ACC112 (cell line): Measurements from ENCODE around the gene GLI3.

Experiments used
- H2AFZ ChIP-seq: fragments of 200-600 bp; sonication (generic); one replicate; pipeline ENCODE4 v1.6.0; 2017; ENCODE audit warnings: antibody characterized with exemption, low read length; ENCODE audit not compliant: unreplicated experiment
- H3K27ac ChIP-seq: fragments of 200-600 bp; sonication (generic); 2 replicates; pipeline ENCODE4 v1.5.1; 2014; ENCODE audit warnings: low read depth, mild to moderate bottlenecking, antibody characterized with exemption, low read length, moderate library complexity
- H3K27me3 ChIP-seq: fragments of 200-600 bp; sonication (generic); 2 replicates; pipeline ENCODE4 v1.6.1; 2014; ENCODE audit warnings: mild to moderate bottlenecking, antibody characterized with exemption, low read length, moderate library complexity, mixed read lengths; ENCODE audit not compliant: insufficient read depth
- H3K36me3 ChIP-seq: fragments of 200-600 bp; sonication (generic); 2 replicates; pipeline ENCODE4 v1.6.1; 2016; ENCODE audit warnings: mild to moderate bottlenecking, antibody characterized with exemption, low read length, moderate library complexity, mixed read lengths; ENCODE audit not compliant: insufficient read depth
- H3K4me1 ChIP-seq: fragments of 200-600 bp; sonication (generic); one replicate; pipeline ENCODE4 v1.6.1; 2016; ENCODE audit warnings: low read length, mixed read lengths; ENCODE audit not compliant: insufficient read depth, unreplicated experiment, control insufficient read depth
- H3K4me3 ChIP-seq: fragments of 200-600 bp; sonication (generic); 2 replicates; pipeline ENCODE4 v1.5.1; 2014; ENCODE audit warnings: mild to moderate bottlenecking, low read depth, low read length
- H3K79me2 ChIP-seq: fragments of 200-600 bp; sonication (generic); one replicate; pipeline ENCODE4 v1.6.0; 2016; ENCODE audit warnings: low read length; ENCODE audit not compliant: control insufficient read depth, unreplicated experiment, insufficient read depth

The GLI3 gene

DNA sequence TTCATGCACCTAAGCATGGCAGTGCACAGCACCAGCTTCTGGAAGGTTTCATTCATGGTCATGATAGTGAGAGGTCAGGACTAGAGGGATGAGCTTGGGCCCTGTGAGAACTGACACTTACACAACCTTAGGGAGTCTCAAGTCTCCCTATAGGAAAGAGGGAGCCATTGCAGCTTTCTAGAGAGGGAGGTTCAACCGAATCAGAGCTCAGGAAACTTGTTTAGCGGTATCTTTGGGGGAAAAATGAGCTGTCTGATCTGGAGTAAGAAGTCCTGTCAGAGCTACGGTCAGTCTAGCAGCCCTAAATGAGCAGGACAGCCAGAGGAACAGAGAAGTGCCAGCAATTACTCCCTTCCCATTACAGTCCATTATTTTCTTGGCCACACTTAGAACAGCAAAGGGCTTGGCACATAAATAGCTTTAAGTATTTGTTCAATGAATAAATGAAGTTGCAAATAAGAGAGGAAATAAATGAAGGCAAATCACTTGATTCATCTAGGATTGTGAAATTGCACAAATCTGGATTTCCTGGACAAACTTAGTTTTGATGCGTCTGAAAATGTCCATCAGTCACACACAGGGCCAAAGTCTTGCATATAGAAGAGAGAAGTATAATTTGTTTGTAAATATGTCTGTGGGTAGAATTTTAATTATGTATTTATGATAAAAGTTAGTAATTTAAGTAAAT is 262.0 kb downstream of the GLI3 start:
- Histone ChIP-seq H3K4me1 (peaks cover 18% of the 10 kb centered on the region), H3K79me2 (no peaks in the 10 kb centered on the region), H2AFZ (no peak overlapping the region), H3K27me3 (no peaks in the 10 kb centered on the region), H3K36me3 (0 out of 2 replicates have a peak, but pooled peaks cover 5% of the 10 kb centered on the region), H3K4me3 (no peak overlapping the region), H3K27ac (no peak overlapping the region)

DNA sequence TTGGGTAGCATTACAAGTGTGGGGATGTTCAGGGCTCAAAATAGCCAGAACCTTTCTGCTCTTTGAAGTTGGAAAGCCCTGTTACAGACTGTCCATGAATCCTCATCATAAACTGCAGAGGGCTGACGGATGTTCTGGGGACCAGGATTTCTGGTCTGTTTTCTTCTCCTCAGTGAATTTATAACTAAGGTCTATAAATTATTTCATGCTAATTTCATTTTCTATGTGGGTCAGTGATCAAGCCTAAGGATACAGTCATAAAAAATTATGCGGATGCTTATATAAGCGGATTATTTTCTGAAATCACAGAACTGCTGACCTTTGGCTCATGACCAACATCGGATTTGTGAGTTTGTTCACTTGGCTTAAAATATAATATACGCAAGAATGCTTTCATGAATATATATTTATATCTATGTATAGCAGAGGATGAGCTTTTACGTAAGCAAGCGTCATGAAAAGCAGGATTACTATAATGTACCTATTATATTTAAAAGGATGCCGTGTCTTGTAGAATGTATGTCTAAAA is 263.7 kb downstream of the GLI3 start:
- H3K27ac ChIP-seq = no peak overlapping the region
- peaks cover 18% of the 10 kb centered on the region for H3K4me1 ChIP-seq
- 0 out of 2 replicates have a peak, but pooled peaks cover 5% of the 10 kb centered on the region for H3K36me3 ChIP-seq
- no peak overlapping the region for H2AFZ ChIP-seq
- no peaks in the 10 kb centered on the region for H3K27me3 ChIP-seq
- H3K4me3 ChIP-seq = no peak overlapping the region
- H3K79me2 ChIP-seq = no peaks in the 10 kb centered on the region

DNA sequence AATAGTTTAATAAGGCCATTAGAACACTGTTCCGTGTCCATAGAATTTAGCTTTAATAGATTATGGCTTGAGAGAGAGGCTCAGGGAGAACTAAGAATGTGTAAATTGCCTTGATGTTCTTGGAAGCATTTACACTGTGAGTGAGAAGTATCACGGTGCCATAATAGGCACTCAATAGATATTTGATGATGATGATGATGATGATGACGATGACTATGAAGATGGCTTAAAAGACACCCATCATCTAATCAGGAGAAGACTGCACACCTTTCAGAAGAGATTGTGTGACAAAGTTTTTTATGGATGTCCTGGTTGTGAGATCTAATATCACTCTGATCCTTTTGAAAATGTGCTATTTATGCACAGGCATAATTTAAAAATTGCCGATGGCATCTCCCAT is 264.2 kb downstream of the GLI3 start:
- Histone ChIP-seq H3K4me3 (no peak overlapping the region), H3K79me2 (no peaks in the 10 kb centered on the region), H3K27me3 (no peaks in the 10 kb centered on the region), H2AFZ (no peak overlapping the region), H3K36me3 (0 out of 2 replicates have a peak, but pooled peaks cover 5% of the 10 kb centered on the region), H3K27ac (no peak overlapping the region), H3K4me1 (peaks cover 18% of the 10 kb centered on the region)

DNA sequence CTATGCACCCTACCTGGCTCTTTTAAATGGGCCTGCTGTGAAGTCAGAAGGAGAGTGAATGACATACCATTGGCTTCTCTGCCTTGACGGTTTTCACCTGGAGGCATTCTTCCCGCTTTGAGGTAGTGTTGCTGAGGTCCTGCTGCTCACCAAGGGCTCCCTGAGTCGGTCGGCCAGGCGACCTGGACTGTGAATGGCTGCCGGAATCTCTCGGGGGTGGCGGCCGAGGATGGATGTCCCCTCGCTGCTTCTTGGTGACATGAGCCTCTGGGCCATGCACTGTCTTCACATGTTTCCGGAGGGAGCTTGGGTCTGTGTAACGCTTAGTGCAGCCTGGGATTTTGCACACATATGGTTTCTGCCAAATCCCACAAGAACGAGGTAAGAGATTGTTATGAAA is 264.7 kb downstream of the GLI3 start:
- H3K4me1 ChIP-seq = peaks cover 21% of the 10 kb centered on the region
- no peak overlapping the region for H2AFZ ChIP-seq
- no peak overlapping the region for H3K27ac ChIP-seq
- 0 out of 2 replicates have a peak, but pooled peaks cover 5% of the 10 kb centered on the region for H3K36me3 ChIP-seq
- no peak overlapping the region for H3K4me3 ChIP-seq
- no peaks in the 10 kb centered on the region for H3K27me3 ChIP-seq
- no peaks in the 10 kb centered on the region for H3K79me2 ChIP-seq

DNA sequence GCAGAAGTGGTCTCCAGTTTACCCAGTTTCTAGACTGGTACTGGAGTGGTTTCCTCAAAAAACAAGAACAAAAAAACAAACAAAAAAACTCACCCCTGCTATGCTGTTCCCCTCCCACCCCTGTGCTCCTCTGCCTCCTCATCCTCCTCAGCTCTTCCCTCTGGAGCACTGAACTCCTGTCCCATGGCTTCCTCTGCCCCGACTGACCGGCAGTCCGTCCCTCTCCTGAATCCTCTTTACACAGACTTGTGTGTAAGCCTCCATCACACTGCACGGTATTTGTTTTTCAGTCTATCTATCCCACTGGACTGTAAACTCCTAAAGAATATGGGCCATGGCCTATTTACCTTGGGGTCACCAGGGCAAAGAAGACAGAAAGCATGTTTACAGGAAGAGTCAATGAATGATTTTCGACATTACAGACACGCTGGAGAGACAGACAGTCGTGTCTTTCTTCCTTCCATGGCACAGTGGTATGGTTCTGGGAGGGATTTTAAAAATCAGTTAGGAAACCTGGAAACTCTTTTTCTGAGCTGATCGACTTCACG is 265.3 kb downstream of the GLI3 start:
- no peaks in the 10 kb centered on the region for H3K27me3 ChIP-seq
- no peak overlapping the region for H3K27ac ChIP-seq
- H3K79me2 ChIP-seq = no peaks in the 10 kb centered on the region
- no peak overlapping the region for H3K4me3 ChIP-seq
- H3K36me3 ChIP-seq = 0 out of 2 replicates have a peak, but pooled peaks cover 5% of the 10 kb centered on the region
- no peak overlapping the region for H2AFZ ChIP-seq
- H3K4me1 ChIP-seq = peaks cover 26% of the 10 kb centered on the region

DNA sequence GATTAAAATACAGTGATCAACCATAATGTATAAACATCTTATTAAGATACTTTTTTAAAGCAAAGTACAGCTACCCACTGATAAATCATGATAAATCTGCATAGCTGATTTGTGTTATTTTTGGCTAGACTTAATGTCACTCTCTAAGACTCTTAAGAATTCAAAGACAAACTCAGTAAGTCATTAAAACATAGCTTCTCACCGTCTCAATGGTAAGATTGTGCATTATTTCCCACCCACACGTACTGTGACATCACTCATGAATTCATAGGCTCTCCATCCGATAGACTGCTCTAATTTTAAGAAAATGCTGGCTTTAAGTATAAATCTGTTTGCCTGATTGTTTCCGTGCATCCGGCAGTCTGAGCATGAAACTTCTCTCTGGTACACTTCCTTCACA is 266.1 kb downstream of the GLI3 start:
- Histone ChIP-seq H3K4me1 (peaks cover 22% of the 10 kb centered on the region), H3K27ac (no peak overlapping the region), H3K27me3 (no peaks in the 10 kb centered on the region), H3K79me2 (no peaks in the 10 kb centered on the region), H3K4me3 (no peak overlapping the region), H2AFZ (no peak overlapping the region), H3K36me3 (no peaks in the 10 kb centered on the region)

DNA sequence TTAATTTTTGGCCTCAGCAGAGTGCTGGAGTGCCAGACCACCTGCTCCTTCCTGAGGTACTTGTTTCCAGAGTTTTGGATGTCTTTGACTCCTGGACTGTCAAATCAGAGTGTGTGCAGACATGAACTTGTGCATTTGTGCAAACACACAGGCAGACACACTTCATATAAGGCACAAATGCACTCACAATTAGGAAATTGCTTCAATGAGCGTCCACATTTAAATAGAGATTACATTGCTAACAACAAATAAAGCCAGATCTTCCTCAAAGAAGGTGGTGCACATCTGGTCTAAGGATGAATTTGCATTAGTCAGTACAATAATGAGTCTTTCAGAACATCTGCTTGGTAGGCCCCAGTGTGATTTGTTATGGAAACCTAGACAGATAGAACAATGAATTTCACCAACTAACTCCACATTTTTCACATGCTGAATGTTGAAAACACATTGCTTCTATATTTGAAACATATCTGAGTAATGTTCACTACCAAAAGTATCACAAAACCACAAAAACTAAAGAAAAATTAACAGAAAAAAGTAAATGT is 267.4 kb downstream of the GLI3 start:
- Histone ChIP-seq H3K4me1 (peaks cover 11% of the 10 kb centered on the region), H2AFZ (no peak overlapping the region), H3K27me3 (no peaks in the 10 kb centered on the region), H3K27ac (no peak overlapping the region), H3K4me3 (no peak overlapping the region), H3K79me2 (no peaks in the 10 kb centered on the region), H3K36me3 (peaks cover 8% of the 10 kb centered on the region; the same call in 1 of the 2 replicates)

DNA sequence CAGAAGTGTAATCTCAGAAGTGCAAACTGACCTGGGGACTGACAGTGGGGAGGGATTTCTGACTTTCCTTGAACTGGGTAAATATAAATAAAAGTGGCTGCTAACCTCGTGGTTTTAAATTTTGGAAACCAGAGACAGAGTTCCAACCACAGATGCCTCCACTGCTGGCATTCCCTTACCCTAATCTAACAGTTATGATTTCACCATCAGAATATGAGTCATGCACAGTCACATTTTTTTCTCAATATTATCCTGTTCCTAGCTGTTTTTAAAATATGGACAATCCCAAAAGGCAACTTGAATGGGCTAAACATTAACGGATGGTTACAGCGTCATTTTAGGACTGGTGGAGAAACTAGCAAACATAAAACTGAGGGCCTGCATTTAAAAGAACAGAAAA is 269.9 kb downstream of the GLI3 start:
- no peaks in the 10 kb centered on the region for H3K79me2 ChIP-seq
- H3K36me3 ChIP-seq = peaks cover 8% of the 10 kb centered on the region; the same call in 1 of the 2 replicates
- no peak overlapping the region for H2AFZ ChIP-seq
- H3K27ac ChIP-seq = no peak overlapping the region
- H3K4me1 ChIP-seq = peaks cover 9% of the 10 kb centered on the region
- H3K4me3 ChIP-seq = no peak overlapping the region
- no peaks in the 10 kb centered on the region for H3K27me3 ChIP-seq

DNA sequence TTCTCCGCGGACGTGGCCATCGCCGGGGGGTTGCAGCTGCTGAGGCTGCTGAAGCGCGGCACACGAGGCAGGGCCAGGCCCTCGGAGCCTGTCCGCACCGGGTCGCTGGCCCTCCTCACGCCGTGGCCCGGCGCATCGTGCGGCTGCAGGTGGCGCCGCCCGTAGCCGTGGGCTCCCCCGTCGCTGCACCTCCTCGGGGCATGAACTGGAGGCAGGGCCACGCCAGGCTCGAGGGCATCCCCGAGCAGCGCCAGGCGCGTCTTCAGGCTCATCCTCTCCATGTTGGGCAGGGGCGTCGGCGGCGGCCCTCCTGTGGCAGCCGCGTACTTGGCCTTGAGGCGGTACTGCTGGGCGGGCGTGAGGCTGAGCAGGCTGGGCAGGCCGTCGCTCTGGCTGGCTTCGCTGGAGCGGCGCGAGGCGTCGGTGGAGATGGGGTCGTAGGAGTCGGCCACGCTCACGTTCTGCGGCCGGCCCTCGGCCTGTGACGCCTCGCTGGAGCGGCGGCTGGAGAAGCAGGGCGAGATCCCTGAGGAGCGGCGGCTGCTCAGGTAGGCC is 271.0 kb downstream of the GLI3 start:
- peaks cover 9% of the 10 kb centered on the region for H3K4me1 ChIP-seq
- no peaks in the 10 kb centered on the region for H3K27me3 ChIP-seq
- no peak overlapping the region for H2AFZ ChIP-seq
- H3K27ac ChIP-seq = no peak overlapping the region
- H3K36me3 ChIP-seq = peaks cover 8% of the 10 kb centered on the region; the same call in 1 of the 2 replicates
- no peak overlapping the region for H3K4me3 ChIP-seq
- no peaks in the 10 kb centered on the region for H3K79me2 ChIP-seq

DNA sequence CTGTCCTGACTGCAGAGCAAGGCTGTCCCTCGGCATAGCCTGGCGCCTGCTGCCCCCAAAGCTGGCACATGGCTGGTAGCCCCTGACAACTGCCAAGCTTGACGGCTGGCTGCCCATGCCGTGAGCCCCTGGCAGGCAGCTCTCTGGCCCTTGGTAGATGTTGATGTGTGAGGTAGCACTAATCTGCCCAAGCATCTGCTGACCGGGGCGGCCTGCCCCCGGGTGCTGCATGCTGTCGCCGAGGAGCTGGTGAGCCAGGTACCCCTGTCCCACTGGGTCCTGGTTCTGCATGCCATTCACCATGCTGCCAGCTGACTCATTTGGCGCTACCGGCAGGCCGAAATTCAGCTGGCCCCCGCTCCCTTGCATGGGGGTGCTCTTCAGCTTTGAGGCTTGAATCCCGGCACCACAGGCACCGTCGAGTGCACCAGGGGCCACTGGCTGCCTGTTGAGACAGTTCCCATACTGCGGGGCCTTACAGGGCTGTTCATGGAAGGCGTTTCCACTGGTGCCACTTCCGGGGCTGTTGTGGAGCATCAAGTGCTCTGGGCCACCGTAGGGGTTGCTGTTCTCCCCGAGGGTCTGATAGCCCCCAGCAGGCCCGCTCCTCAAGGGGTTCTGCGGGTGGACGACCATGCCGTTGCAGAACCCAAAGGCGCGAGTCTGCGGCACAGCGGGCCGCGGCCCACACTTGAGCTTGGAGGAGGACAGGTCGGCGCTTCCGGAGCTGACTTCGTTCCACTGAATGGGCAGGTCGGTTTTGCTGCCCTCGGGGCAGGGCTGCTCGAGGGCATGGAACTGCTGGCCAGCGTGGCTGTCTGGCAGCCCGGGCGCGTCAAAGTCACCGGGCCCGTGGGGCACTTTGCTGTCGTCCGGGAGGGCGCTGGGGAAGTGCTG is 271.9 kb downstream of the GLI3 start:
- Histone ChIP-seq H3K27ac (no peak overlapping the region), H3K4me3 (no peak overlapping the region), H3K27me3 (no peaks in the 10 kb centered on the region), H2AFZ (no peak overlapping the region), H3K36me3 (peaks cover 8% of the 10 kb centered on the region; the same call in 1 of the 2 replicates), H3K4me1 (peaks cover 9% of the 10 kb centered on the region), H3K79me2 (no peaks in the 10 kb centered on the region)
